Tracheal epithelial cell (primary cell): Measurements from ENCODE around the gene ARFGEF2. TPM values are rescaled to one million over a fixed set of nuclear protein-coding genes. Genes with fewer than 3 reads are reported as not detected.

Experiments
- total RNA-seq: library from RNA; depleted of rRNA; stranded (reverse); fragments of >200 nt; gene quantifications from 2 replicates; pipeline ENCODE4 v1.2.1, GENCODE V29; 2014

Gene ARFGEF2
- total RNA-seq, result 37.1 and 41.2 TPM in 2 replicates

GRCh38 chr20:48921168-48921882 is at the start of gene ARFGEF2:
Gene ARFGEF2, plus strand, starts transcription at chr20:48921711. Its CDS starts 179 bp downstream, at chr20:48921890.

DNA sequence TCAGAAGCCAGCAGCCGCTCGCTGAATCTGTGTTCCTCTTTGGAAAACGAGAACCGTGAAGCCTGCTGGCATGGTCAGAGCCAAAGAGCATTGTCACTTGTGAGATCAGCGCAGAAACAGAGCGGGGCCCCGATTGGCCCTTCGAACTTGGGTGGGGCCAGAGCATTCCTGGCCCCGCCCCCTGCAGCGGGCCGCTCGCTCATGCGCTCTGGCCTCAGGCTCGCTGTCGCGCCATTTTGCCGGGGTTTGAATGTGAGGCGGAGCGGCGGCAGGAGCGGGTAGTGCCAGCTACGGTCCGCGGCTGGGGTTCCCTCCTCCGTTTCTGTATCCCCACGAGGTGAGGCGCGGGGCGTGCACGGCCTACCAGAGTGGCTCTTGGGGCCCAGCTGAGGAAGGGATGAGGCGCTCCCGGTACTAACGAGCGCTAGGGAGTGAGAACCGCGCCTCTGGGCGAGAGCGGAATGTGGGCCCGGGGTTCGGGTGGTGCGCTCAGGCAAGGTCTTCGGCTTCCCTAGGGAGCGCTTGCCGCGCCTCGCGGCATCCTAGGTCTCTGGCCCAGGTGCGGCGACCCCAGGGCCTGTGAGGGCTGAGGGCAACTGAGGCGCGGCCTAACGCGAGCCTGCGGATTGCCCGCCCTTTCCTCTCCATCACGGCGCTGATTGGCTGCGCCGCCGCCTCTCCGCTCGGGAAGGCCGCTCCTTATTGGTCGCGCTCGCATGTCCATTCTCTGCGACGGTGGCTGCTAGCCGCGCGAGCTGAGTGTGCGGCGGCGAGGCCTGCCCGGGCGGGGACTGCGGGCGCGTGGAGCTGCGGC is 124.8 kb downstream of the ARFGEF2 start, which contains the start of gene CSE1L:
TSS of gene CSE1L (plus strand) at position 226 of the 814 bp plus-strand sequence. CDS start 12,152 bp downstream, outside the sequence.

Other genes with a start within 250 kb of the ARFGEF2 start
- under 0.01 and 0.24 TPM in 2 replicates for gene PREX1, start 93.7 kb upstream of the ARFGEF2 start, total RNA-seq
- 95.2 and 97.0 TPM in 2 replicates for gene CSE1L, start 124.6 kb downstream of the ARFGEF2 start, total RNA-seq